Nephron progenitor cell (in vitro differentiated cells): ENCODE results near the gene MEAF6.

ENCODE experiments used
- DNase-seq: peaks from one replicate; pipeline ENCODE4 v3.0.0; 2021
- H3K27ac Mint-ChIP-seq: 2 replicates; pipeline ENCODE4 v1.8.0; 2021; ENCODE audit warnings: mild to moderate bottlenecking, moderate library complexity, mixed read lengths
- H3K27me3 Mint-ChIP-seq: 2 replicates; pipeline ENCODE4 v1.8.0; 2021; ENCODE audit warnings: mild to moderate bottlenecking, low read depth, mixed read lengths; ENCODE audit not compliant: poor library complexity
- H3K36me3 Mint-ChIP-seq: 2 replicates; pipeline ENCODE4 v1.8.0; 2021; ENCODE audit warnings: low read depth, mixed read lengths
- H3K4me1 Mint-ChIP-seq: 2 replicates; pipeline ENCODE4 v1.8.0; 2021; ENCODE audit warnings: mixed read lengths
- H3K4me3 Mint-ChIP-seq: 2 replicates; pipeline ENCODE4 v1.8.0; 2021; ENCODE audit warnings: mild to moderate bottlenecking, moderate library complexity, mixed read lengths
- H3K9me3 Mint-ChIP-seq: 2 replicates; pipeline ENCODE4 v1.8.0; 2021; ENCODE audit warnings: mild to moderate bottlenecking, moderate library complexity, mixed read lengths
- CTCF ChIP-seq: fragments of 200-600 bp; sonication (generic); IDR thresholded peaks from 2 replicates; pipeline ENCODE4 v1.5.0; 2021; ENCODE audit warnings: antibody characterized with exemption

Gene MEAF6

GRCh38 chr1:37469386-37469785, 45.2 kb downstream of the MEAF6 start:
- Mint-ChIP-seq H3K9me3 (no peaks in the 10 kb centered on the region), H3K36me3 (no peaks in the 10 kb centered on the region), H3K27me3 (peaks cover 36% of the 10 kb centered on the region), H3K4me3 (no peak overlapping the region), H3K4me1 (peaks cover 23% of the 10 kb centered on the region), H3K27ac (peak overlapping the region; percentile 7)
- no peak for TF ChIP-seq CTCF
- DNase-seq: no peak

- no peak for DNase-seq
- no peaks in the 10 kb centered on the region for H3K9me3 Mint-ChIP-seq
Observed at GRCh38 chr1:37468037-37468436, 46.5 kb downstream of the MEAF6 start.

GRCh38 chr1:37465593-37466517, 48.7 kb downstream of the MEAF6 start:
- no peaks in the 10 kb centered on the region for H3K9me3 Mint-ChIP-seq
- no peaks in the 10 kb centered on the region for H3K4me1 Mint-ChIP-seq
- H3K36me3 Mint-ChIP-seq: no peaks in the 10 kb centered on the region
- no peak overlapping the region for H3K27ac Mint-ChIP-seq
- peaks cover 19% of the 10 kb centered on the region for H3K27me3 Mint-ChIP-seq
- H3K4me3 Mint-ChIP-seq: no peak overlapping the region
- DNase-seq: no peak
- no peak for TF ChIP-seq CTCF

More at GRCh38 chr1:37468037-37468436, 46.5 kb downstream of the MEAF6 start:
- H3K4me1 Mint-ChIP-seq: peaks cover 14% of the 10 kb centered on the region
- H3K36me3 Mint-ChIP-seq: no peaks in the 10 kb centered on the region
- no peak for TF ChIP-seq CTCF
- no peak overlapping the region for H3K27ac Mint-ChIP-seq
- no peak overlapping the region for H3K4me3 Mint-ChIP-seq
- H3K27me3 Mint-ChIP-seq: peaks cover 28% of the 10 kb centered on the region

GRCh38 chr1:37464443-37464842, 50.1 kb downstream of the MEAF6 start:
- DNase-seq: no peak
- no peaks in the 10 kb centered on the region for H3K36me3 Mint-ChIP-seq
- H3K27me3 Mint-ChIP-seq: peaks cover 28% of the 10 kb centered on the region
- no peaks in the 10 kb centered on the region for H3K4me1 Mint-ChIP-seq
- H3K27ac Mint-ChIP-seq: no peak overlapping the region
- TF ChIP-seq CTCF: no peak
- no peak overlapping the region for H3K4me3 Mint-ChIP-seq
- H3K9me3 Mint-ChIP-seq: no peaks in the 10 kb centered on the region

- no peak for DNase-seq
- Mint-ChIP-seq H3K4me1 (no peaks in the 10 kb centered on the region), H3K4me3 (no peak overlapping the region), H3K36me3 (no peaks in the 10 kb centered on the region), H3K27ac (no peak overlapping the region), H3K9me3 (no peaks in the 10 kb centered on the region), H3K27me3 (peaks cover 45% of the 10 kb centered on the region)
- no peak for TF ChIP-seq CTCF
Observed at GRCh38 chr1:37461698-37462436, 52.7 kb downstream of the MEAF6 start.
